Spinal cord (tissue), 10 donors: ENCODE data around the gene NXPE2. TPM values are rescaled to one million over a fixed set of nuclear protein-coding genes. Genes with fewer than 3 reads are reported as not detected.
"Not testable (repeated sequence)": the region's sequence is repeated elsewhere in the genome, so short reads cannot be mapped to it uniquely, and the experiment has no call there.

ENCODE experiments used
- DNase-seq, 6 donors: peaks; one replicate each; pipeline versions ENCODE4 v3.0.0 to v3.0.0-alpha.2; 2013 to 2015; ENCODE audit warnings: low spot score in 6 of 6, low read depth in 4 of 6
- H3K27ac ChIP-seq: one replicate; pipeline ENCODE4 v1.5.1; 2013; ENCODE audit warnings: low read depth, low read length, control low read depth
- H3K27me3 ChIP-seq: one replicate; pipeline ENCODE4 v1.6.1; 2013; ENCODE audit warnings: low read length; ENCODE audit not compliant: control insufficient read depth, insufficient read depth
- H3K36me3 ChIP-seq: one replicate; pipeline ENCODE4 v1.6.1; 2013; ENCODE audit warnings: low read length; ENCODE audit not compliant: control insufficient read depth, insufficient read depth
- H3K4me1 ChIP-seq: one replicate; pipeline ENCODE4 v1.6.1; 2013; ENCODE audit warnings: low read length; ENCODE audit not compliant: control insufficient read depth, insufficient read depth
- H3K4me3 ChIP-seq: one replicate; pipeline ENCODE4 v1.5.1; 2013; ENCODE audit warnings: low read depth, low read length, control low read depth
- H3K9me3 ChIP-seq: one replicate; pipeline ENCODE4 v1.6.1; 2013; ENCODE audit warnings: low read length; ENCODE audit not compliant: control insufficient read depth, insufficient read depth
- WGBS: methylation state at CpG from one replicate; pipeline ENCODE4 v1.1.5; 2013; ENCODE audit warnings: missing lambda C conversion rate; ENCODE audit not compliant: insufficient coverage; 5-methylcytosine and 5-hydroxymethylcytosine counted together
- long read RNA-seq, 4 donors: transcript quantifications; one replicate each; lab custom pipeline, GENCODE V29; 2026
- polyA plus RNA-seq, 2 donors: library from polyadenylated mRNA; unstranded; fragments of 120-200 nt; gene quantifications; one replicate each; pipeline ENCODE4 v1.2.1, GENCODE V29; 2013; ENCODE audit not compliant: insufficient read length in 2 of 2
- total RNA-seq, 2 donors: library from RNA; depleted of rRNA in 1 of 2; stranded (reverse); fragments of 120-200 nt in 1 of 2; fragments of >200 nt in 1 of 2; gene quantifications; one replicate each; pipeline versions ENCODE4 v1.2.3 to v1.2.4, GENCODE V29; 2013 to 2014
- donor health status: healthy.

Gene NXPE2
- total RNA-seq (under 1 TPM; 0.50 to 0.89 TPM), polyA plus RNA-seq (under 1 TPM; 0.47 to 0.54 TPM)
- long read RNA-seq, donor 1: 0 reads
- long read RNA-seq, donor 2: 0 reads
- long read RNA-seq, donor 3: 0 reads
- long read RNA-seq, donor 4: 0 reads

- no peak within 1 kb of the TSS for H3K27ac ChIP-seq
- H3K4me3 ChIP-seq: no peak within 1 kb of the TSS
- 84% methylated on average over 4 of the region's 8 CpGs for WGBS
- H3K27me3 ChIP-seq: no peaks in the 10 kb centered on the region
- H3K9me3 ChIP-seq: no peaks in the 10 kb centered on the region
- no peaks in the 10 kb centered on the region for H3K36me3 ChIP-seq
- H3K4me1 ChIP-seq: no peaks in the 10 kb centered on the region
- DNase-seq: no peak
Observed at GRCh38 chr11:114678125-114679036, at the start of gene NXPE2. NXPE2 (plus strand) TSS chr11:114678527; CDS start chr11:114678576, 49 bp downstream.

DNA sequence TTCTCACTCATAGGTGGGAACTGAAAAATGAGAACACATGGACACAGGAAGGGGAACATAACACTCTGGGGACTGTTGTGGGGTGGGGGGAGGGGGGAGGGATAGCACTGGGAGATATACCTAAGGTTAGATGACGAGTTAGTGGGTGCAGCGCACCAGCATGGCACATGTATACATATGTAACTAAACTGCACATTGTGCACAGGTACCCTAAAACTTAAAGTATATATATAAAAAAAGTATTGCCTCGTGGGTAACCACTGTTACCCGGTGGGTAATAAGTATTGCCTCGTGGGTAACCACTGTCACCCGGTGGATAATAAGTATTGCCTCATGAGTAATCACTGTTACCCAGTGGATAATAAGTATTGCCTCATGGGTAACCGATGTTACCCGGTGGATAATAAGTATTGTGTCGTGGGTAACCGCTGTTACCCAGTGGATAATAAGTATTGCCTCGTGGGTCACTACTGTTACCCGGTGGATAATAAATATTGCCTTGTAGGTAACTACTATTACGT lies 46.8 kb upstream of the NXPE2 start:
- not testable (repeated sequence) for H3K27me3 ChIP-seq, H3K4me3 ChIP-seq, H3K27ac ChIP-seq, DNase-seq, H3K4me1 ChIP-seq, H3K9me3 ChIP-seq, H3K36me3 ChIP-seq
- 85% methylated on average over 8 of the region's 13 CpGs for WGBS

- not testable (repeated sequence) for H3K4me3 ChIP-seq, H3K36me3 ChIP-seq, H3K27ac ChIP-seq, DNase-seq, H3K4me1 ChIP-seq, H3K9me3 ChIP-seq, H3K27me3 ChIP-seq
- WGBS: 100% methylated on average over 3 of the region's 6 CpGs
Observed at GRCh38 chr11:114639440-114639839, 38.9 kb upstream of the NXPE2 start.

DNA sequence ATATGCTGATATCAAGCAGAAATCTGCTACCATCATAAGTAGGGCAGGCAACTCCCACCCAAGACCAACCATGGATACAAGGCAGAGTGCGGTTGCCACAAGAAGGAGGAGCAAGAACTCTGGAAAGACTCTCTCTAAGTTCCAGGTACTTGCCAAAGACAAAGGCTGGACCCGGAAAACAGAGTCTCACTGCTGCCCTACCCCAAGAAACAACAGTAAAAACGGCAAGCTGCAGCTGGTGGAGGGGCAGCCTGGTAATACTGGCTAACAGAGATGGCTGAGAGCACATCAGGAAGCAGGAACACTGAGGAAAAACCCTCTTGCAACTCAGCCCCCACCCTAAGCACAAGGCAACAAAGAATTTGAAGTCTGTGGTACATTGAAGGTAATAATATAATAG lies 27.7 kb upstream of the NXPE2 start:
- Histone ChIP-seq H3K9me3 (no peaks in the 10 kb centered on the region), H3K4me1 (no peaks in the 10 kb centered on the region), H3K27me3 (no peaks in the 10 kb centered on the region), H3K4me3 (no peak overlapping the region), H3K36me3 (no peaks in the 10 kb centered on the region), H3K27ac (no peak overlapping the region)
- 100% methylated on average over 1 of the region's 3 CpGs for WGBS
- no peak for DNase-seq

- Histone ChIP-seq H3K4me3 (no peak overlapping the region), H3K9me3 (no peaks in the 10 kb centered on the region)
- WGBS: 94% methylated on average over 16 of the region's 19 CpGs
Observed at GRCh38 chr11:114651145-114651718, 27.1 kb upstream of the NXPE2 start.

DNA sequence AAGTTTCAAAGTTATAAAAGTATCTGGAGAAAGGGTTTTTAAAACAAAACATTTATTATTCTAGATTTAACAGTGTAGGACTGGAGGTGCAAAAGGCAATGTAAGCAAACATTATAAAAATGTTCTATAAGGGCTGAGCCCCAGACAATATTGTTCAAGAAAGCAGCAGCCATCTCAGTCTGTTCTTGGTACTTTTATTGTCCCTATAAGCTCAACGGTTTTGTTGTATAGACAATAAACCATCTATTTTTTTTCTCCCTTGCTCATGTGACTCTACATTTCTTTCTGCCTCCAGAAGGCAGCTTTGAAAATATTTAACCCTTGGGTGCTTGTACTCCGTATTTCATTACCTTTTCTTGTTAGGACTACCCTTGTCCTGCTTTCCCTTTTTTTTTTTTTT lies 25.2 kb upstream of the NXPE2 start:
- Histone ChIP-seq H3K4me1 (no peaks in the 10 kb centered on the region), H3K4me3 (no peak overlapping the region), H3K27me3 (no peaks in the 10 kb centered on the region), H3K36me3 (no peaks in the 10 kb centered on the region), H3K9me3 (no peaks in the 10 kb centered on the region), H3K27ac (no peak overlapping the region)
- DNase-seq: no peak
- 40% methylated on average over 1 of the region's 2 CpGs for WGBS

More at GRCh38 chr11:114651145-114651718, 27.1 kb upstream of the NXPE2 start:
- Histone ChIP-seq H3K27me3 (no peaks in the 10 kb centered on the region), H3K36me3 (no peaks in the 10 kb centered on the region), H3K4me1 (no peaks in the 10 kb centered on the region), H3K27ac (no peak overlapping the region)
- DNase-seq: no peak

- H3K27ac ChIP-seq: no peak overlapping the region
- WGBS: 94% methylated on average over 2 of the region's 2 CpGs
- H3K36me3 ChIP-seq: no peaks in the 10 kb centered on the region
- H3K4me3 ChIP-seq: no peak overlapping the region
- DNase-seq: no peak
- no peaks in the 10 kb centered on the region for H3K4me1 ChIP-seq
- H3K27me3 ChIP-seq: no peaks in the 10 kb centered on the region
- no peaks in the 10 kb centered on the region for H3K9me3 ChIP-seq
Observed at GRCh38 chr11:114664641-114665040, 13.7 kb upstream of the NXPE2 start.

- Histone ChIP-seq H3K27ac (no peak overlapping the region), H3K9me3 (no peaks in the 10 kb centered on the region), H3K36me3 (no peaks in the 10 kb centered on the region), H3K27me3 (no peaks in the 10 kb centered on the region), H3K4me3 (no peak overlapping the region), H3K4me1 (no peaks in the 10 kb centered on the region)
- DNase-seq: no peak
- no CpG with 5 or more reads among the region's 2 CpGs for WGBS
Observed at GRCh38 chr11:114666760-114667159, 11.6 kb upstream of the NXPE2 start.

DNA sequence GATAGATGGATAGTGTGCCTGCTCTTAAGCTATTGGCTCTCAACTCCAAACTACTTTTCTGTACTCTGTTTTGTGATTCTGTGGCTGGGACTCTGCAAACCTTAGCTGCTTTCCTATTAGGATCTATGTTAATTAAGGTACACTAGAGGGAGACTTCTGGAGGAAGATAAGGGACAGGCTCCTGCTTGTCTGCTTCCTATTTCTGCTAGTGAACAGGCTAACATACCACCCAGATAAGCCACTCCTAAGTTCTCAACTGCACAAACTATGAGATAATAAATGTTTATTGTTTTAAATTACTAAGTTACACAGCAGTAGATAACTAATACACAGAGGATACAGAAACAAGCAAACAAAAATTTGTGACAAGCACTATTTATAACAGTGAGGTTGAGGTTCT lies 10.2 kb upstream of the NXPE2 start:
- H3K4me3 ChIP-seq: no peak overlapping the region
- H3K4me1 ChIP-seq: no peaks in the 10 kb centered on the region
- no peak overlapping the region for H3K27ac ChIP-seq
- H3K36me3 ChIP-seq: no peaks in the 10 kb centered on the region
- no peaks in the 10 kb centered on the region for H3K27me3 ChIP-seq
- DNase-seq: no peak
- H3K9me3 ChIP-seq: peaks cover 2% of the 10 kb centered on the region
